SKM-1 treated with dmso at 0.1 percent for 144 hours (cell line): ENCODE data around the gene EEF1AKMT1.
"Not testable (repeated sequence)": the region's sequence is repeated elsewhere in the genome, so short reads cannot be mapped to it uniquely, and the experiment has no call there.

Experiments
- DNase-seq: peaks from one replicate; lab custom pipeline; 2025; ENCODE audit not compliant: unreplicated experiment; lab: John Stamatoyannopoulos, UW

EEF1AKMT1 gene

GRCh38 chr13:20779405-20779804, 5.6 kb upstream of the EEF1AKMT1 start:
- DNase-seq: no peak

GRCh38 chr13:20778311-20778710, 4.5 kb upstream of the EEF1AKMT1 start:
- DNase-seq: no peak

- no peak for DNase-seq
Measured at GRCh38 chr13:20776751-20777150, 3.0 kb upstream of the EEF1AKMT1 start.

GRCh38 chr13:20775961-20776360, 2.2 kb upstream of the EEF1AKMT1 start:
- no peak for DNase-seq

GRCh38 chr13:20774746-20775145, 985 bp upstream of the EEF1AKMT1 start:
- DNase-seq: no peak

- no peak for DNase-seq
Measured at GRCh38 chr13:20772401-20773131, 1.2 kb downstream of the EEF1AKMT1 start.

- no peak for DNase-seq
Measured at GRCh38 chr13:20769834-20770233, 3.9 kb downstream of the EEF1AKMT1 start.

- DNase-seq: no peak
Measured at GRCh38 chr13:20769091-20769490, 4.7 kb downstream of the EEF1AKMT1 start.

GRCh38 chr13:20767309-20767943, 6.3 kb downstream of the EEF1AKMT1 start:
- DNase-seq: no peak

GRCh38 chr13:20760872-20761271, 12.9 kb downstream of the EEF1AKMT1 start:
- no peak for DNase-seq

- DNase-seq: no peak
Measured at GRCh38 chr13:20754009-20754408, 19.8 kb downstream of the EEF1AKMT1 start.

GRCh38 chr13:20749377-20749776, 24.4 kb downstream of the EEF1AKMT1 start:
- no peak for DNase-seq

- not testable (repeated sequence) for DNase-seq
Measured at GRCh38 chr13:20743830-20744404, 29.8 kb downstream of the EEF1AKMT1 start.

GRCh38 chr13:20740021-20740420, 33.7 kb downstream of the EEF1AKMT1 start:
- no peak for DNase-seq

GRCh38 chr13:20738616-20739015, 35.1 kb downstream of the EEF1AKMT1 start:
- no peak for DNase-seq

- no peak for DNase-seq
Measured at GRCh38 chr13:20729633-20730585, 43.9 kb downstream of the EEF1AKMT1 start.

- no peak for DNase-seq
Measured at GRCh38 chr13:20728579-20729311, 45.0 kb downstream of the EEF1AKMT1 start.

GRCh38 chr13:20727856-20728255, 45.9 kb downstream of the EEF1AKMT1 start:
- DNase-seq: no peak

GRCh38 chr13:20721454-20722357, 52.1 kb downstream of the EEF1AKMT1 start:
- DNase-seq: no peak
